HG03457 (cell line): Measurements from ENCODE around the gene GPANK1.

ENCODE experiments used
- ATAC-seq: cut with Tn5 transposase; IDR thresholded peaks from one replicate; pipeline ENCODE4 v1.9.1; 2021; ENCODE audit warnings: moderate number of reproducible peaks; ENCODE audit not compliant: unreplicated experiment

The GPANK1 gene

GRCh38 chr6:31642798-31643570 is 21.8 kb downstream of the GPANK1 start:
- ATAC-seq = no peak

GRCh38 chr6:31641370-31641769 is 23.4 kb downstream of the GPANK1 start:
- ATAC-seq = no peak

GRCh38 chr6:31640612-31641011 is 24.2 kb downstream of the GPANK1 start:
- no peak for ATAC-seq

- no peak for ATAC-seq
Observed at GRCh38 chr6:31639449-31639861, 25.3 kb downstream of the GPANK1 start.

- no peak for ATAC-seq
Observed at GRCh38 chr6:31639043-31639442, 25.8 kb downstream of the GPANK1 start.

- ATAC-seq = no peak
Observed at GRCh38 chr6:31636698-31637596, 27.9 kb downstream of the GPANK1 start.

GRCh38 chr6:31634969-31635575 is 29.7 kb downstream of the GPANK1 start:
- ATAC-seq = no peak

- ATAC-seq = no peak
Observed at GRCh38 chr6:31634131-31634530, 30.7 kb downstream of the GPANK1 start.

GRCh38 chr6:31633447-31633846 is 31.4 kb downstream of the GPANK1 start:
- ATAC-seq = no peak

GRCh38 chr6:31632279-31632946 is 32.4 kb downstream of the GPANK1 start:
- no peak for ATAC-seq

GRCh38 chr6:31631681-31632278 is 33.0 kb downstream of the GPANK1 start:
- ATAC-seq = no peak

- no peak for ATAC-seq
Observed at GRCh38 chr6:31631209-31631608, 33.6 kb downstream of the GPANK1 start.

GRCh38 chr6:31630177-31630934 is 34.4 kb downstream of the GPANK1 start:
- ATAC-seq = no peak

- ATAC-seq = no peak
Observed at GRCh38 chr6:31629014-31629413, 35.8 kb downstream of the GPANK1 start.

GRCh38 chr6:31627690-31628287 is 37.0 kb downstream of the GPANK1 start:
- no peak for ATAC-seq

- no peak for ATAC-seq
Observed at GRCh38 chr6:31626952-31627351, 37.8 kb downstream of the GPANK1 start.

- ATAC-seq = no peak
Observed at GRCh38 chr6:31624070-31624469, 40.7 kb downstream of the GPANK1 start.

- no peak for ATAC-seq
Observed at GRCh38 chr6:31622684-31623091, 42.1 kb downstream of the GPANK1 start.

- ATAC-seq = no peak
Observed at GRCh38 chr6:31621991-31622390, 42.8 kb downstream of the GPANK1 start.
